Pulmonary artery endothelial cell (primary cell): Measurements from ENCODE around the gene BSND. TPM values are rescaled to one million over a fixed set of nuclear protein-coding genes. Genes with fewer than 3 reads are reported as not detected.

Experiments used
- DNase-seq: peaks from one replicate; pipeline ENCODE4 v3.0.0-alpha.2; 2011; ENCODE audit warnings: low read depth, low spot score
- total RNA-seq: library from RNA; depleted of rRNA; stranded (reverse); fragments of >200 nt; gene quantifications from 2 replicates; pipeline ENCODE4 v1.2.3, GENCODE V29; 2014

Gene BSND
- total RNA-seq, 1 donor from 2014 or later = not detected

DNA sequence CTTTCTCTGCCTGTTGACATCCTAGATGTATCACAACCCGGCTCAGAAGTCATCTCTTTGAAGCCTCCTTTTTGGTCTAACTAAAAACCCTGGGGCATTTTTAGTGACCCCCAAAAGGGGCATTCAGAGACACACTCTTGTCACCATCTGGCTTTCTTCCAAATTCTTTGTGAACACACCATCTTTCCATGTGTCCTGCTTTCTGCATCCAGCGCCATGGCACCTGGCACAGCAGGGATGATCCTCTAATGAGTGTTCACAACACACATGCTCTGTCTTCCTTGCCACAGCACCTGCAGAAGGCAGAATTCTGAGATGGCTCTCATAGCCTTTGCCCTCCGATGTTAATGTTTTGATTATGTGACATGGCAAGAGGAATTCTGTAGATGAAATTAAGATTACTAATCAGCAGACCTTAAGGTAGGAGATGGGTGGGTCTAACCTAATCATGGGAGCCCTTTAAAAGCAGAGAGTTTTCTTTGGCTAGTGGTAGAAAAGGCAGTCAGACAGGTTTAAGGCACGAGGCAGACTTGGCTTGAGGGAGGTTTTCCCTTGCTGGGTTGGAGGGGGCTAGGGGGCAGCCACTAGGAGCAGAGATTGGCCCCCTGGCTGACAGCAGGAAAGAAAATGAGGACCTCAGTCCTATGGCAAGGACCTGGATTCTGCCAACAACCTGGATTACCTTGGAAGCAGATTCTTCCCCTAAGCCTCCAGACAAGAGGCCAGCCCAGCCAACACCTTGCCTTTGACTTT lies 23.2 kb upstream of the BSND start:
- DNase-seq = no peak

GRCh38 chr1:54976747-54977146 lies 22.0 kb upstream of the BSND start:
- no peak for DNase-seq

DNA sequence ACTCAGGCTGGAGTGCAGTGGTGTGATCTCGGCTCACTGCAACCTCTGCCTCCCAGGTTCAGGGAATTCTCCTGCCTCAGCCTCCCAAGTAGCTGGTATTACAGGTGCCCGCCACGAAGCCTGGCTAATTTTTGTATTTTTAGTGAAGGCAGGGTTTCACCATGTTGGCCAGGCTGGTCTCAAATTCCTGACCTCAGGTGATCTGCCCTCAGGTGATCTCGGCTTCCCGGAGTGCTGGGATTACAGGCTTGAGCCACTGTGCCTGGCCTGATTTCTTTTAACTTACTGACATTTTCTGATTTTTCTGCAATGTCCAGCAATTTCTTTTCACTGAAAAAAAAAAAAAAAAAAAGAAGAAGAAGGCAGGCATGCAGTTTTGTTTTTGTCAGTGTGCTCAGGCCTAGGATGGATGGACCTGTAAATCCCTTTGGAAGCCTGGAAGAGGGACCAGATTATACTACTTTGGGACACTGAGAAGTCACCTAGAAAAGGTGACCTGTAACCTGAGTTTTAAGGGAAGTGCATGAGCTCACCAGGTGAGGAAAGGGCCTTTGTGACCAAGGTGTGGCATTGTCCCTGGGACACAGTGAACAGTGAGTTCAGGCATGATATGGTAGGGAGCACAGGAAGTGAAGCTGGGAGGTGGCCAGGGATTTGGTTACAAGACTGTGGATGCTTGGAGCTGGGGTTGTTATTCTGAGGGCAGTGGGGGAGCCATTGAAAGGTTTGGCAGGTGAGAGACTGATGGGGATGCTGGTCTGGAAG lies 21.0 kb upstream of the BSND start:
- DNase-seq = no peak

DNA sequence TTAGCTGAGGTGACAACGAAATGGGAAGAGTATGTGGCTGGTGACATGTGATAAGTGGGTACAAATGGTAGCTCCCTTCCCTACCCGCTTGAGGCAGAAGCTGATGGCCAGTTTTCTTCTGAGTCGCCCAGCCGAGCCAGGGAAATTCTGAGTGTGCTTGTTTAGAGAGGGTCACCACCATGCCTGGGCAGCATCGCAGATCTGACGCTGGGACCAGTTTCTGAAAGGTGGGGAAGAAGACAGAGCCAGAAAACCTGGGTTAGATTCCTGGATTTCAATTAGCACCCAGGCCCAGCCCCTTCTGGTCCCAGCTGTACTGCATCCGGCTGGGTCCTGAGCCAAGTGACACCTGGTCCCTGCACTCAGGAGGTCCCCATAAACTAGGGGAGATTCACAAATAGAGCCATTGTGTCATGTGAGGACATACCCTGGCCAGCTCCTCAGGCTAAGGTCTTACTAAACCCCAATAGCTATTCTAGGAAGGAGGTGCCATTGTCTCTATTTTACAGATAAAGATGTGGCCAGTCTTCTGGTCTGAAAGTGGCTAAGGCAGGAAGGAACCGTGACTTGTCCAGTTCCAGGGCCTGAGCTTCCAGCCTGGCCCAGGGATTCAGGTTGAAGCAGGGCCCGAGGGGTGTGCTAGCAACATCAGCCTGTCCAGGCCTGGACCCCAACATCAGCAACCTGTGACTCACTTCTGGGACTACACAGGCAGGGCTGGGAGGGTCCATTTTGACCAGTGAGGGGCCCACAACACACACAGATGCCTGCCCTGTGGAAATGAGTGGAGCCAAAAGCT lies 20.0 kb upstream of the BSND start:
- no peak for DNase-seq

DNA sequence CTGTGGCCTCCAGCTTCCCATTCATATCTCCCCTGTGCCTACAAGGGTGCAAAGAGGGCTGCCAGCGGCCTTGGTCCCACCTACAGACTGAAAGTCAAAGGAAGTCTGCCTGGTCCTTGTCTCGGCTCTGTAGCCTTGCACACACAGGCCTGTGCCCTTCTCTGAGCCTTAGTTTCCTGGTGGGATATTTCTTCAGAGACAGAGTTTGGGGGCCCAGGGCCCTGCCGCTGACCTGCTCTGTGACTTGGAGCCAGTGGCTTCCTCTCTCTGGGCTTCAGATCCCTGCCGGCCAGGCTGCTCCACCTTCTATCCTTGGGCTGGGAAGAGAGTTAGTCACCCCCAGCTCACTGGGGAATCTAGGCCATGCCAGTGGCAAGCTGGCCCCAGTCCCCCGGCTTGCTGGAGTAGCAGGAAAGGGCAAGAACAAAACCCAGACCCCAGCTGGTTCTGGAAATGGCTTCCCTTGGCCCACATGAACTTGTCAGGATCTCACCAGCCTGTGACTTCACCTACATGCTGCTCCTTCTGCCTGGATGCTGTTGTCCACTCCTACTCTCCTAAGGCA lies 19.3 kb upstream of the BSND start:
- no peak for DNase-seq

- DNase-seq = no peak
Observed at GRCh38 chr1:54980046-54980527, 18.6 kb upstream of the BSND start.

- no peak for DNase-seq
Observed at GRCh38 chr1:54980528-54981241, 18.0 kb upstream of the BSND start, which contains the start of gene TMEM61. TMEM61 (plus strand) TSS chr1:54980628; CDS start chr1:54981066, 438 bp downstream.

- no peak for DNase-seq
Observed at GRCh38 chr1:54981466-54981865, 17.3 kb upstream of the BSND start.

DNA sequence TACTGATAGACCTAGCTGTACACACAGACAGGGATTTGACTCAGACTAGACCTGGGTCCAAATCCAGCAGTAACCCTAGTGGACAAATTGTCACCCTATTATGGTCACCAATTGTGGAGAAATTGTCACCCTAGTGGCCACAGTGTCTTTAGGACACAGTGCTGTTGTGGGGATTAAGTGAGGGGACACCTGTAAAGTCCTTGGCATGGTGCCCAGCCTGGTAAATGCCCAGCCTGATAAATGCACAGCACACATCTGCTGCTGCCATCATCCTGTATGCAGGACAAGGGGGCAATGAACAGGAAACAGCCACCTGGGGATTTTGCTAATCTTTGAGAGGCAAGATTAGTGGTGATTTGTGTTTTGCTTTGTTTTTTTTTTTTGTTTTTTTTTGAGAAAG lies 16.0 kb upstream of the BSND start:
- DNase-seq = no peak

DNA sequence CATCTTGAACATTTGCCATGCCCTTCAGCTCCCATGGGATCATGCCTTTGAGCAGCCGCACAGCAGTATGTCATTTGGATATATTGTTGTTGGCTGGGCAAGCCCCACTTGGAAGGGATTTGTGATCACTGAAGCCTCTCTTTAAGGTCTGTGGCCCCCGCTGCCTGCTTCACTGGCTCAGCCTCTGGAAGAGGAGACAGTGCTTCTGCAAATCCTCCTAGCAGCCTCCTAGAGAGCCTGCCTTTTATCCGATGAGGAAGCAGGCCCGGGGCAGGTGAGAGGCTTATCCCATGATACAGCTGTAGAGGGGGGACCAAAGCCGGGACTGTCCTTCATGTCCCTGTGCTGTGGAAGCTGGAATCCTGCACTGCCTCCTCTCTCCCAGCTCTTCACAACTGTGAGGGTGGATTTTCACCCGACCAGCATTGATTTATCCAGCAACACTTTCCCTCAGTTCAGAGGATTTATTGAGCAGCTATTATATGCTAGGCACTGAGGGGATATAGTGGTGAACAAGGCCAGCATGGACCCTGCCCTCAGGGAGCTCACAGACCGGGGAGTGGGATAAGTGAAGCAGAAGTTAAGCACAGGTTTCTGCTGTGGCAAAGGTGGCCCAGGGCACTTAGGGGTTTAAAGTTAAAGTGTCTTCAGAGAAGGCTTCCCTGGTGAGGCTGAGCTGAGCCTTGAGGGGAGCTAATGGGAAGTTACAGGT lies 14.4 kb upstream of the BSND start:
- DNase-seq = no peak

DNA sequence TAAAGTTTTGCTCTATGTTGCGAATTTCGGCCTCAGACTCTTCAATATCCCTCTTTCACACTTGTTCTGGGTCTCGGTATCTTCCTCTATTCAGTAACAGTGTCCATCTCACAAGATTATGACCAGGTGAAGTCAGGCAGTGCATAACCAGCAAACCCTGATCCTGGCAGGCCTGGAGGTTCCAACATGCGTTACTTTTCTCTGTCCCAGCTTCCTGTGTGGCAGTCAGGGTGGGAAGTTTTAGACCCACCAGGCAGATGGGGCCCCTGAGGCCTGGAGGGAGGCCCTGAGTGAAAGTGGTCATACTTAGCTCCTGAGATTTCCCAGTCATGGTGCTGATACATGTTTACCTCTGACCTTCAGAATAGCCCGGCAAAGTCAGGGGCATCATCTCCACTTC lies 13.2 kb upstream of the BSND start:
- no peak for DNase-seq

- no peak for DNase-seq
Observed at GRCh38 chr1:54986025-54986424, 12.7 kb upstream of the BSND start.

DNA sequence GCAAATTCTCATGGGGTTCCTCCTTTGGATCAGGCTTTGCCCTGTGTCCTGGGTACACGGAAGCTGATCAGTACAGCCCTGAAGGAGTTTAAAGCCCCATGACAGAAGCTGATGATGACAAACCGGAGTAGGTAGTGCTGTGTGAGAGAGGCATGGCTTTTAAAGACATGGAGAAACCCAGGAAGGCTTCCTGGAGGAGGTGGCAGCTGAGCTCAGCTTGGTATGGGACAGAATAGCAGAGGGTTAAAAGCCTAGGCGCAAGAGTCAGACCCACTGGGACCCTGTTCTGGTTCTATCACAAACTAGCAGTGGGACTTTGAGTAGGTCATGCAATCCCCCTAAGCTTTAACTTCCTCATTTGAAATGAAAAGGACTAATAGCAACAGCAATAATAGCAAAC lies 12.2 kb upstream of the BSND start:
- DNase-seq = no peak

DNA sequence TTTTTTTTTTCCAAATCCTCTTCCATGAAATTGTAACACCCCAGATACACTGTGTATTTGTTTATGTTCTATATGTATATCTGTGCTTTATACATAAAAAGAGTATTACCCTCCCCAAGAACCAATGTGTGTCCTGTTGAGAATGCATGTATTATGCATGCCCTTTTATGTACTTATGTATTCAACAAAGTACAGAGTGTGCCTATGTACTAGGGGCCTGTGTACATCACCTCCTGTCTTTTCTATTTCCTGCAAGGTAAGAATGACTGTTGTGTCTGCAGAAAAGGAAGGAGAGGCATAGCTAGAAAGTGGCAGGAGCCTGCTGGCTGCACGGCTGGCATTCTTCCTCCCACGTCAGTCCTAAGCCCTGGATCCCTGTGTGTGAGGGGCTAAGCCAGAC lies 11.3 kb upstream of the BSND start:
- DNase-seq = no peak

DNA sequence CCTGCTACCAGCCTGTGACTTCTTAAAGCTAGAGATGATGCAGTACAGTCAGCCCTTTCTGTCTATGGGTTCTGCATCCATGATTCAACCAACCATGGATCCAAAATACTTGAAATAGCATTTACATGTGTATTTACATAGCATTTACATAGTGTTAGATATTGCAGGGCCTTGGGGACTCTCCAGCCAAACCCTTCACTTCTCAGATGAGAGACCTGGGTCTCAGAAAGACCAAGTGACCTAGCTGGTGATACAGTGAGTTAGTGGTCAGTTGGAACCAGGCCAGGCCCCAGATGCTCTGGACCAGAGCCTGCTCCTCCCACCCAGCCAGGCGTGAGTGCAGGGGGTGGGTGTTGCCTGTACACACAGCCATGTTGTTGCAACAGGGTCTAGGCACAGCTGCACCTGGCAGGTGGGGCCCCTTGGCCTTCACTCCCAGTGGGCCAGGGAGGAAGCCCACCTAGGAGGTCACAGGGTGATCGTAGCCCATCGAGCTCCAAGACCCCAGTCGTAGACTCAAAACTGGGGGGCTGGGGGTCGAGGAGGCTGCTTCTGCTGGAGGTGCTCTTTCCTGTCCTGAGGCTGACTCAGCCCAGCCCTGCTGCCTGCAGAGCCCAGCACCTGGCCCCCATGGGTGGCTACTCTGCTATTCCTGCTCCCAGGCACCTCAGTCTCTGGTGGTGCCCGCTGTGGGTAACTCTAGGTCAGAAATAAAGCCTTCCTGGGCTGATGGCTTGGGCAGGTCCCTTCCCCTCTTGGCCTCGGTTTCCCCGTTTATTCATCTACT lies 10.6 kb upstream of the BSND start:
- no peak for DNase-seq

- DNase-seq = no peak
Observed at GRCh38 chr1:54988975-54989374, 9.8 kb upstream of the BSND start.

GRCh38 chr1:54989473-54989872 lies 9.3 kb upstream of the BSND start:
- no peak for DNase-seq

- DNase-seq = no peak
Observed at GRCh38 chr1:54989968-54990810, 8.5 kb upstream of the BSND start.

DNA sequence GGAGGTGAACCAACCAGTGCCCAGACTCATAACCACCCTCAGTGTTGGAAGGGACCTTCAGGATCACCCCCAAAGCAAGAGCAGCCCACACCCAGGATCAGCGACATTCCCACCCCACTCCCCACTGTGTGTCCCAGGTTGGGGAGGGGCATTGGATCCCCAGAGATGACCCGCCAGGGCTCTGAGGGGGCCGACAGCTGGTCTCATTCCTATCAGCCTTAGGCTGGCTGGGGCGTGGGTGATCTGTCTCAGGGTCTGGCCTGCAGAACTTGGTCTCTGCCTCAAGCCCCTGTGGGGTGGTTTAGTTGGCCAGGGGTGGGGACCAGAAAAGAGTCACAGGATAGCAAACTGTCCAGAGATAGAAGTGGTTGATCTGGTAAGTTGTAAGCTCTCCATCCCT lies 7.8 kb upstream of the BSND start:
- no peak for DNase-seq
